HCT116 (cell line): ENCODE data around the gene A2M. TPM values are rescaled to one million over a fixed set of nuclear protein-coding genes. Genes with fewer than 3 reads are reported as not detected.

Experiments used
- ATAC-seq: fragments of 200-7000 bp; cut with Tn5 transposase; 2 replicates; pipeline ENCODE4 v1.9.1; 2020; ENCODE audit warnings: mild to moderate bottlenecking, moderate library complexity
- BruUV-seq: library from RNA; stranded (reverse); fragments of 400-500 nt; replicated peaks from 2 replicates; lab custom pipeline; 2021; lab: Mats Ljungman, UMichigan
- CTCF ChIA-PET: fragments of 300-600 bp; sonication (Branson Sonifier 250); formaldehyde crosslinking; loops from one replicate; lab custom pipeline; 2021; ENCODE audit warnings: antibody characterized with exemption; lab: Charles Lee
- POLR2A ChIA-PET: fragments of 300-600, 350-600 bp; sonication (Branson Sonifier 250); formaldehyde crosslinking; loops from one replicate; lab custom pipeline; 2021; ENCODE audit warnings: antibody characterized with exemption; lab: Charles Lee
- RAD21 ChIA-PET, 2 experiments: fragments of 300-600 bp; sonication (Branson Sonifier 250); formaldehyde crosslinking; loops; one replicate each; lab custom pipeline; 2023; ENCODE audit warnings: low total read pairs in 2 of 2; ENCODE audit not compliant: uncharacterized antibody in 2 of 2, unreplicated experiment in 2 of 2, low non-redundant PET in 1 of 2; lab: Charles Lee
- DNase-seq: peaks from one replicate; pipeline ENCODE4 v3.0.0-alpha.2; 2010; ENCODE audit warnings: low read depth, low spot score
- H2AFZ ChIP-seq: fragments of 200-600 bp; shearing (Covaris generic), sonication (generic); 2 replicates; pipeline ENCODE4 v1.6.1; 2017; ENCODE audit warnings: low read depth, mixed run types, mixed read lengths, antibody characterized with exemption, low read length; ENCODE audit not compliant: poor library complexity, severe bottlenecking
- H3K27ac ChIP-seq: 2 replicates; pipeline ENCODE4 v1.5.1; 2012; ENCODE audit warnings: low read depth, low read length
- H3K27me3 ChIP-seq: fragments of 200-600 bp; sonication (generic); 2 replicates; pipeline ENCODE4 v1.6.1; 2016; ENCODE audit warnings: mixed run types, low read length, mixed read lengths; ENCODE audit not compliant: insufficient read depth
- H3K36me3 ChIP-seq, 2 experiments: fragments of 200-500 bp in 1 of 2; fragments of 200-600 bp in 1 of 2; sonication (Bioruptor generic) in 1 of 2; sonication (generic) in 1 of 2; 2 replicates each; pipeline versions ENCODE4 v1.5.1 to v1.6.1; 2014 to 2016; ENCODE audit warnings: low read length in 2 of 2, inconsistent platforms in 1 of 2, mixed read lengths in 1 of 2, mixed run types in 1 of 2; ENCODE audit not compliant: insufficient read depth in 2 of 2, control insufficient read depth in 1 of 2
- H3K4me1 ChIP-seq, 2 experiments: fragments of 200-600 bp in 1 of 2; sonication (generic) in 1 of 2; 2 replicates each; pipeline versions ENCODE4 v1.5.1 to v1.6.1; 2012 to 2017; ENCODE audit warnings: low read length in 2 of 2, inconsistent platforms in 1 of 2, mild to moderate bottlenecking in 1 of 2, mixed read lengths in 1 of 2, mixed run types in 1 of 2, moderate library complexity in 1 of 2; ENCODE audit not compliant: insufficient read depth in 2 of 2, control insufficient read depth in 1 of 2
- H3K4me2 ChIP-seq: fragments of 200-600 bp; sonication (generic); 2 replicates; pipeline ENCODE4 v1.6.1; 2017; ENCODE audit warnings: mixed run types, low read length, mixed read lengths
- H3K4me3 ChIP-seq, 2 experiments: fragments of 200-600 bp in 1 of 2; sonication (generic) in 1 of 2; replicated peaks in 1 of 2; 2 replicates each; pipeline ENCODE4 v1.5.1; 2011 to 2016; ENCODE audit warnings: low read length in 2 of 2, control low read depth in 1 of 2, low read depth in 1 of 2, mild to moderate bottlenecking in 1 of 2, mixed read lengths in 1 of 2, mixed run types in 1 of 2
- H3K79me2 ChIP-seq: fragments of 200-600 bp; sonication (generic); 2 replicates; pipeline ENCODE4 v1.6.1; 2017; ENCODE audit warnings: mild to moderate bottlenecking, mixed run types, low read length, moderate library complexity, mixed read lengths; ENCODE audit not compliant: insufficient read depth
- H3K9ac ChIP-seq: fragments of 200-600 bp; sonication (generic); 2 replicates; pipeline ENCODE4 v1.6.1; 2016; ENCODE audit warnings: low read length, mixed read lengths
- H3K9me2 ChIP-seq: fragments of 200-600 bp; sonication (generic), shearing (Covaris generic); 2 replicates; pipeline ENCODE4 v1.6.1; 2017; ENCODE audit warnings: mixed run types, mild to moderate bottlenecking, moderate library complexity; ENCODE audit not compliant: insufficient read depth
- H3K9me3 ChIP-seq, 2 experiments: fragments of 200-500 bp in 1 of 2; fragments of 200-600 bp in 1 of 2; sonication (Bioruptor generic) in 1 of 2; sonication (generic) in 1 of 2; 2 replicates each; pipeline ENCODE4 v1.6.1; 2014 to 2017; ENCODE audit warnings: low read length in 2 of 2, mixed read lengths in 2 of 2, inconsistent platforms in 1 of 2, low read depth in 1 of 2, mild to moderate bottlenecking in 1 of 2, mixed run types in 1 of 2, moderate library complexity in 1 of 2; ENCODE audit not compliant: control insufficient read depth in 1 of 2, insufficient read depth in 1 of 2
- H4K20me1 ChIP-seq: fragments of 200-600 bp; sonication (generic), shearing (Covaris generic); 2 replicates; pipeline ENCODE4 v1.6.1; 2017; ENCODE audit warnings: mixed run types, mild to moderate bottlenecking, moderate library complexity; ENCODE audit not compliant: insufficient read depth
- ATF3 ChIP-seq: IDR thresholded peaks from 2 replicates; pipeline ENCODE4 v1.6.1; 2012
- CEBPB ChIP-seq: IDR thresholded peaks from 2 replicates; pipeline ENCODE4 v1.6.1; 2012; ENCODE audit warnings: low read depth
- EGR1 ChIP-seq: IDR thresholded peaks from 2 replicates; pipeline ENCODE4 v1.6.1; 2012; ENCODE audit warnings: low read depth
- EZH2 ChIP-seq: fragments of 200-600 bp; sonication (generic); IDR thresholded peaks from 2 replicates; pipeline ENCODE4 v1.6.1; 2017; ENCODE audit warnings: antibody characterized with exemption, mixed run types
- FOSL1 ChIP-seq: IDR thresholded peaks from 2 replicates; pipeline ENCODE4 v1.6.1; 2012; ENCODE audit warnings: low read depth
- POLR2A ChIP-seq: IDR thresholded peaks from 2 replicates; pipeline ENCODE4 v1.7.0; 2011; ENCODE audit warnings: borderline replicate concordance; ENCODE audit not compliant: insufficient read depth, insufficient read length; ENCODE audit errors: extremely low read depth
- POLR2AphosphoS5 ChIP-seq: IDR thresholded peaks from 2 replicates; pipeline ENCODE4 v1.6.1; 2011; ENCODE audit warnings: mild to moderate bottlenecking, low read depth, low read length, moderate library complexity
- RAD21 ChIP-seq: IDR thresholded peaks from 2 replicates; pipeline ENCODE4 v1.6.1; 2012; ENCODE audit warnings: low read depth, mild to moderate bottlenecking
- SIN3A ChIP-seq: IDR thresholded peaks from 2 replicates; pipeline ENCODE4 v1.6.1; 2012; ENCODE audit warnings: low read depth
- SRF ChIP-seq: IDR thresholded peaks from 2 replicates; pipeline ENCODE4 v1.6.1; 2012; ENCODE audit warnings: low read depth
- TCF7L2 ChIP-seq: IDR thresholded peaks from 2 replicates; pipeline ENCODE4 v1.7.0; 2011; ENCODE audit warnings: borderline replicate concordance, inconsistent platforms; ENCODE audit not compliant: insufficient read depth, insufficient read length; ENCODE audit errors: extremely low read depth
- ZNF274 ChIP-seq: fragments of 200-500 bp; sonication (Bioruptor generic); IDR thresholded peaks from 2 replicates; pipeline ENCODE4 v1.6.1; 2014; ENCODE audit warnings: mild to moderate bottlenecking, low read depth, low read length, inconsistent platforms
- intact Hi-C: fragments of 100-400 bp; cut with micrococcal nuclease; formaldehyde crosslinking; loops from 2 replicates; pipeline ENCODE4 v1.10.0; 2022
- total RNA-seq: library from RNA; stranded (reverse); gene quantifications from one replicate; pipeline ENCODE4 v1.2.1, GENCODE V29; 2021; ENCODE audit not compliant: unreplicated experiment
- TF ChIP-seq, protein P1 (sequence below): IDR thresholded peaks from 2 replicates; pipeline ENCODE4 v1.6.1; 2012
- TF ChIP-seq, protein P2 (sequence below), 3 experiments: fragments of 200-600 bp in 1 of 3; sonication (generic) in 1 of 3; IDR thresholded peaks in 2 of 3; conservative IDR thresholded peaks in 1 of 3; 2 replicates each; pipeline ENCODE4 v1.5.1; 2012 to 2017; ENCODE audit warnings: low read depth in 2 of 3, low read length in 2 of 3, antibody characterized with exemption in 1 of 3, borderline replicate concordance in 1 of 3, control low read depth in 1 of 3, mild to moderate bottlenecking in 1 of 3, mixed read lengths in 1 of 3, mixed run types in 1 of 3, moderate library complexity in 1 of 3; ENCODE audit not compliant: insufficient read depth in 1 of 3
- TF ChIP-seq, protein P3 (sequence below): IDR thresholded peaks from 2 replicates; pipeline ENCODE4 v1.6.1; 2011; ENCODE audit warnings: mild to moderate bottlenecking, low read length, moderate library complexity; ENCODE audit not compliant: insufficient replicate concordance; ENCODE audit errors: extremely low read depth

Gene A2M
- total RNA-seq, 1 experiment from 2014 or later: 3.0 TPM

DNA sequence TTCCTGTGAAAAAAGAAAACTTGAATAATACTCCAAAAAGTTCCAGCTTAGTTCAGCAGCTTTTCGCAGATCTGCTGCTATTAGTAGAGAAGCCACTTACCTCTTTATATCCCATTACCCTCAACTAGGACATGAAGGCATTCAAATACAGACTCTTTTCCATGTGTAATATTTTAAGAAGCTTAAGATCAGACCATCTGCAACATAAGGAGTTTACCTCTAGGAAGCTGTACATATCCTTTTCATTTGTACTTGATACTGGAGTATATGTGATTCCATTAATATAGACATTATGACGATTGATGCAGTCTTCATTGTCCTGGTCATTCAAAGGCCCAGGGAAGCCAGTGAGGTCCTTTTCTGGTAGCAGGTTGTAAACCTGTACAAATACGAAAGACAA, 20.4 kb downstream of the A2M start:
- H3K79me2 ChIP-seq: no peaks in the 10 kb centered on the region
- no peak for ATAC-seq
- H3K9me2 ChIP-seq: no peaks in the 10 kb centered on the region
- intact Hi-C loops: no loop called here
- H3K36me3 ChIP-seq: no peaks in the 10 kb centered on the region
- ChIA-PET CTCF (no interaction called here), POLR2A (no interaction called here), RAD21 (no interaction called here)
- H3K4me3 ChIP-seq: no peak overlapping the region
- H3K27ac ChIP-seq: no peak overlapping the region
- no peaks in the 10 kb centered on the region for H4K20me1 ChIP-seq
- H2AFZ ChIP-seq: no peak overlapping the region
- H3K4me2 ChIP-seq: no peak overlapping the region
- DNase-seq: no peak
- TF ChIP-seq EGR1 (no peak), POLR2AphosphoS5 (no peak), SIN3A (no peak), CEBPB (no peak), TCF7L2 (no peak), RAD21 (no peak), POLR2A (no peak), ZNF274 (no peak), SRF (no peak), FOSL1 (no peak), ATF3 (no peak), EZH2 (no peak)
- TF ChIP-seq, protein P1, sequence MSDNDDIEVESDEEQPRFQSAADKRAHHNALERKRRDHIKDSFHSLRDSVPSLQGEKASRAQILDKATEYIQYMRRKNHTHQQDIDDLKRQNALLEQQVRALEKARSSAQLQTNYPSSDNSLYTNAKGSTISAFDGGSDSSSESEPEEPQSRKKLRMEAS: no peak
- TF ChIP-seq, protein P2, sequence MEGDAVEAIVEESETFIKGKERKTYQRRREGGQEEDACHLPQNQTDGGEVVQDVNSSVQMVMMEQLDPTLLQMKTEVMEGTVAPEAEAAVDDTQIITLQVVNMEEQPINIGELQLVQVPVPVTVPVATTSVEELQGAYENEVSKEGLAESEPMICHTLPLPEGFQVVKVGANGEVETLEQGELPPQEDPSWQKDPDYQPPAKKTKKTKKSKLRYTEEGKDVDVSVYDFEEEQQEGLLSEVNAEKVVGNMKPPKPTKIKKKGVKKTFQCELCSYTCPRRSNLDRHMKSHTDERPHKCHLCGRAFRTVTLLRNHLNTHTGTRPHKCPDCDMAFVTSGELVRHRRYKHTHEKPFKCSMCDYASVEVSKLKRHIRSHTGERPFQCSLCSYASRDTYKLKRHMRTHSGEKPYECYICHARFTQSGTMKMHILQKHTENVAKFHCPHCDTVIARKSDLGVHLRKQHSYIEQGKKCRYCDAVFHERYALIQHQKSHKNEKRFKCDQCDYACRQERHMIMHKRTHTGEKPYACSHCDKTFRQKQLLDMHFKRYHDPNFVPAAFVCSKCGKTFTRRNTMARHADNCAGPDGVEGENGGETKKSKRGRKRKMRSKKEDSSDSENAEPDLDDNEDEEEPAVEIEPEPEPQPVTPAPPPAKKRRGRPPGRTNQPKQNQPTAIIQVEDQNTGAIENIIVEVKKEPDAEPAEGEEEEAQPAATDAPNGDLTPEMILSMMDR (IDR thresholded peaks at IDR 0.05 in 2 of 3, conservative IDR thresholded peaks at IDR 0.05 in 1 of 3; ENCODE audit: borderline replicate concordance in 1 of 3, insufficient read depth in 1 of 3, low read depth in 2 of 3, low read length in 2 of 3): no peak
- TF ChIP-seq, protein P3, sequence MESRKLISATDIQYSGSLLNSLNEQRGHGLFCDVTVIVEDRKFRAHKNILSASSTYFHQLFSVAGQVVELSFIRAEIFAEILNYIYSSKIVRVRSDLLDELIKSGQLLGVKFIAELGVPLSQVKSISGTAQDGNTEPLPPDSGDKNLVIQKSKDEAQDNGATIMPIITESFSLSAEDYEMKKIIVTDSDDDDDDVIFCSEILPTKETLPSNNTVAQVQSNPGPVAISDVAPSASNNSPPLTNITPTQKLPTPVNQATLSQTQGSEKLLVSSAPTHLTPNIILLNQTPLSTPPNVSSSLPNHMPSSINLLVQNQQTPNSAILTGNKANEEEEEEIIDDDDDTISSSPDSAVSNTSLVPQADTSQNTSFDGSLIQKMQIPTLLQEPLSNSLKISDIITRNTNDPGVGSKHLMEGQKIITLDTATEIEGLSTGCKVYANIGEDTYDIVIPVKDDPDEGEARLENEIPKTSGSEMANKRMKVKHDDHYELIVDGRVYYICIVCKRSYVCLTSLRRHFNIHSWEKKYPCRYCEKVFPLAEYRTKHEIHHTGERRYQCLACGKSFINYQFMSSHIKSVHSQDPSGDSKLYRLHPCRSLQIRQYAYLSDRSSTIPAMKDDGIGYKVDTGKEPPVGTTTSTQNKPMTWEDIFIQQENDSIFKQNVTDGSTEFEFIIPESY: no peak
- no peaks in the 10 kb centered on the region for H3K9me3 ChIP-seq
- BruUV-seq: no TSS peak
- no peak overlapping the region for H3K9ac ChIP-seq
- no peaks in the 10 kb centered on the region for H3K27me3 ChIP-seq
- H3K4me1 ChIP-seq: no peaks in the 10 kb centered on the region
